HG03442 (cell line): Measurements from ENCODE around the gene C20orf96.
"Not testable (repeated sequence)": the region's sequence is repeated elsewhere in the genome, so short reads cannot be mapped to it uniquely, and the experiment has no call there.

Source experiments
- ATAC-seq: cut with Tn5 transposase; IDR thresholded peaks from one replicate; pipeline ENCODE4 v1.9.1; 2021; ENCODE audit warnings: mild to moderate bottlenecking, moderate library complexity; ENCODE audit not compliant: unreplicated experiment

C20orf96 gene, protein sequence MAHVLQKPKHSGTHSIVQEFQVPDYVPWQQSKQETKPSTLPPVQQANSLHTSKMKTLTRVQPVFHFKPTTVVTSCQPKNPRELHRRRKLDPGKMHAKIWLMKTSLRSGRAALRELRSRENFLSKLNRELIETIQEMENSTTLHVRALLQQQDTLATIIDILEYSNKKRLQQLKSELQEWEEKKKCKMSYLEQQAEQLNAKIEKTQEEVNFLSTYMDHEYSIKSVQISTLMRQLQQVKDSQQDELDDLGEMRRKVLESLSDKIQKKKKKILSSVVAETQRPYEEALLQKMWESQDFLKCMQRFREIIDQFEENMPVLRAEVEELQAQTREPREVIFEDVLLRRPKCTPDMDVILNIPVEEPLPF

DNA sequence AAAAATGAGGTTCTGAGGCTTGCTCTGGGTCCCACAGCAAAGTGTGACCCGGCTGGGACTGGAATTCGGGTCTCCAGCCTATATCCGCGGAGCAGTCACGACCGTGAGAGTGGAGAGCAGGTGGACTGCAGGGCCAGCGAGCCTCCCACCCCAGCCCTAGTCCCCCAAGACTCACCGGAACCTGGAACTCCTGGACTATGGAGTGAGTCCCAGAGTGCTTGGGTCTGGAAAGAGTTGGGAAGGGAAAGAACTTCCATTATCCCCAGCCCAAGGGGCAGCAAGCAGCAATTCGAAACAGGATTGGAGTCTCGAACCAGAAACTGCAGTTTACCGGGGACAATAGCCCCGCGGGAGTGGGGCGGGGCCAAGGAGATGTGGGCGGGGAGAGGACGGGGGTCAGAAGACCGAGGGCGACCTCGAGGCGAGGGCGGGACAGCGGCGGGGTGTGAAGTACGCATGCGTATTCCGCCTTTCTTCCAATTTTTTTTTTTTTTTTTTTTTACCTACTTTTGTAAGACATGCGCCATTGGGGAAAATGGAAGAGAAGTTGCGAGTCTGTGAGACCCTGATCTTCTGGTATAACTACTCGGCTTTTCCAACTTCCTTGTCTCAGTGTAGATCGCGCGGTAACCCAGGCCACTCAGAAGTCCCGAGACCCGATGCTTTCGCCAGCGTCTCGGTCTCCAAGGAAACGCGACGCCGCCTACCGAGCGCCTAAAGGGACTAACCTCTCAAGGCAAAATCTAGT, at the start of gene C20orf96:
Gene C20orf96, minus strand, starts transcription at position 667 of the 748 bp plus-strand sequence. Its CDS starts 140 bp downstream, at position 527.
- peak; percentile 87 for ATAC-seq

DNA sequence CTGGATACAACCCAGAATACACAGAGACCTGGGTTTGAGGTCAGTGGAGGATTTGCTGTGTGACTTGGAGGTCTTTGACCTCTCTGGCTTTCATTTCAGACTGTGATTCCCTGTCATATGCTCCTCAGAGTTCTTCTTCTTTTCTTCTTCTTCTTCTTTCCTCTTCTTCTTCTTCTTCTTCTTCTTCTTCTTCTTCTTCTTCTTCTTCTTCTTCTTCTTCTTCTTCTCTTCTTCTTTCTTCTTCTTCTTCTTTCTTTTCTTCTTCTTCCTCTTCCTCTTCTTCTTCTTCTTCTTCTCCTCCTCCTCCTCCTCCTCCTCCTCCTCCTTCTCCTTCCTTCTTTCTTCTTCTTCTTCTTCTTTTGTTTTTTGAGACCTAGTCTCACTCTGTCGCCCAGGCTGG, 45.5 kb upstream of the C20orf96 start:
- not testable (repeated sequence) for ATAC-seq

DNA sequence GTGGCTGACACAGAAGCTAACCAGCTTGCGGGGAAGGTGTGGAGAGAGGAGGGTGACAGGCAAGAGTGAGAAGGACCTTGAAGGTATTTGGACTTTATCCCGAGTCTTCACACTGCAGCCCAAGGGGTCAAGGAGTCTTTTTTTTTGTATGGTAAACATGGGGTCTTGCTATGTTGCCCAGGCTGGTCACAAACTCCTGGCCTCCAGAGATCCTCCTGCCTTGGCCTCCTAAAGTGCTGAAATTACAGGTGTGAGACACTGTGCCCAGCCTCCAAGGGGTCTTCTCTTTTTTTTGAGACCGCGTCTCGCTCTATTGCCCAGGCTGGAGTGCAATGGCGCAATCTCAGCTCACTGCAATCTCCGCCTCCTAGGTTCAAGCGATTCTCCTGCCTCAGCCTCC, 44.0 kb upstream of the C20orf96 start:
- ATAC-seq = no peak

DNA sequence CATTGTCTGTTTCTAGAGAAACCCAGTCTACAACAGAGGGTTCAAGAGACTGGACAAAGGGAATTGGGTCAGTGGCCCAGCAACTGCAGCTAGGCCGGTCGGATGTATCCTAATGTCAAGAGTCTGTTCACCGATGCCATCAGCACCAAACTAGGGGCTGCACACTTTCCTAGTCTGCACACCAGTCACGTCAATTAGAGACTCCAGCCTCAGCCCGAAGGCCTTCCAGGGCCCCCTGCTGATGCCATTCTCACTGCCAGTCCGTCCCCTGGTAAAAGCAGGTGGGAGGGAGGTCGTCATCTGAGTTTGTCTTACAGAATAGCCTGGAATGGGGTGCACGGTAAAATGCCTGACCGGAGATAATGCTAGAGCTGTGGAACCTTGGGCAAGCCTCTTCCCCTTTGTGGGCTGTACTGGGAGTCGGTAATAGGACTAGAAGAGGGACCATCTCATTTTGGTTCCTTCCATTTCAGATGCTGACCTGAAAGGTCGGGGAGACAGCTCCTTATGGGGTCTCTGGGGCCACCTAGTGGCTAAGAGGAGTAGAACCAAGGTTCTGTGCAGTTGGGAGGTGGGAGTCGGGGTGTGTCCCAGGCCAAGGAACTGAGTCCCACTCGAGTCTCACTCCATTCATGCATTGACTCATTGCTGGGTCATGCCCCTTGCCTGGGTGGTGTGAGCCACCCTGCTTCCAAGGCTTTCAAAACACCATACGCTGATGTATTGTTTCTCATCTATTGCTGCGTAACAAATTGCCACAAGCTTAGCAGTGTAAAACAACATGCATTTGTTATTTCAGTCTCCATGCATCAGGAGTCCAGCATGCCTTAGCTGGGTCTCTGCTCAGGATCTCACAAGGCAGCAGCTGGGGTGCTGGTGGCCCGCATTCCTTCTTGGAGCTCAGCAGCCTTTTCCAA, 39.9 kb upstream of the C20orf96 start:
- no peak for ATAC-seq

DNA sequence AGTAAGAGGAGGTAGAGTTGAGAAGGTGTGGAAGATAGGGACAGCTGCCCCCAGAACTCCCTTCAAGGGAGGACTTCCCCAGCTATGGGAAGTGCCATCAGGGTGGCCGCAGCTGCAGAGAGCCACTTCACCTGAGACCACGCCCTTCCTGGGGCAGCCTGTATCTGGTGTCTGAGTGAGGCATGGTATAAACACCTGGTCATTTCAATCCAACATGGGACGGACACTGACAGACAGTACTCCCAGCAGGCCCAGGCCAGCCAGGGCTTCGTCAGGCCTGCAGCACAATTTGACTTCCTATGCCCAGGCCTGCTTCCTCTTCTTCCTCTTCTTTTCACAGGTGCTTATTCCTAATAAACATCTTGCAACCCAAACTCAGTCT, 39.3 kb upstream of the C20orf96 start:
- ATAC-seq = no peak

DNA sequence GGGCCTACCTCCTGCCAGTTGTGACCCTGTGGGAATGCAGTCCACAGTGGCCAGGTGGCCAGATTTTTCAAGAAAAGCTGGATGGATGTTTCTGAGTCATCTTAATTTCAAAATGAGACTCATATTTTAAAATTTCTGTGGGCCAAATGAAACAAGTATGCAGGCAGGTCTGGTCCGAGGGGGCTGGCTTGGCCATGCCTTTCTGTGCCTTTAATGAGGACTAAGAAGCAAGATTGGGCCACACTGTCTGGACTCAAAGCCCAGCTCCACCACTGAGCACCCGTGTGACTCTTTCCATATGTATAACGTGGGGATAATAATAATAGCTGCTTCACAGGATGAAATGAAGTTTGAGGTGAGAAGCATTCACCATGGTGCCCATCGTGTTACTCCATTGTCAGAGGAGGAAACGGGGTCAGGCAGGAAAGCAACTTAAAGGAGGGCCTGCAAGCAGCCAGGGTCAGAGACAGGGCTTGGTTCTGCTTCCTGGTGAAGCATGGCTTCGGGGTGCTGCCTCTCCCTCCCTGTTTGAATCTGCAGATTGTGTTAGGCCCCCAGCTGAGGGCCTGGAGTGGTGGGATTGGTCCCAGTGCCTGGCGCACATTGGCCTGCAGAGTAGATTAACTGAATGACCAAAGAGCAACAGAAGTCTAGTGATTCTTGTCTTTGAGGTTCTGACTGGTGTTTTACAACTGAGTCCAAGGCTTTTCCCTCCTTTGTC, 38.6 kb upstream of the C20orf96 start:
- no peak for ATAC-seq

DNA sequence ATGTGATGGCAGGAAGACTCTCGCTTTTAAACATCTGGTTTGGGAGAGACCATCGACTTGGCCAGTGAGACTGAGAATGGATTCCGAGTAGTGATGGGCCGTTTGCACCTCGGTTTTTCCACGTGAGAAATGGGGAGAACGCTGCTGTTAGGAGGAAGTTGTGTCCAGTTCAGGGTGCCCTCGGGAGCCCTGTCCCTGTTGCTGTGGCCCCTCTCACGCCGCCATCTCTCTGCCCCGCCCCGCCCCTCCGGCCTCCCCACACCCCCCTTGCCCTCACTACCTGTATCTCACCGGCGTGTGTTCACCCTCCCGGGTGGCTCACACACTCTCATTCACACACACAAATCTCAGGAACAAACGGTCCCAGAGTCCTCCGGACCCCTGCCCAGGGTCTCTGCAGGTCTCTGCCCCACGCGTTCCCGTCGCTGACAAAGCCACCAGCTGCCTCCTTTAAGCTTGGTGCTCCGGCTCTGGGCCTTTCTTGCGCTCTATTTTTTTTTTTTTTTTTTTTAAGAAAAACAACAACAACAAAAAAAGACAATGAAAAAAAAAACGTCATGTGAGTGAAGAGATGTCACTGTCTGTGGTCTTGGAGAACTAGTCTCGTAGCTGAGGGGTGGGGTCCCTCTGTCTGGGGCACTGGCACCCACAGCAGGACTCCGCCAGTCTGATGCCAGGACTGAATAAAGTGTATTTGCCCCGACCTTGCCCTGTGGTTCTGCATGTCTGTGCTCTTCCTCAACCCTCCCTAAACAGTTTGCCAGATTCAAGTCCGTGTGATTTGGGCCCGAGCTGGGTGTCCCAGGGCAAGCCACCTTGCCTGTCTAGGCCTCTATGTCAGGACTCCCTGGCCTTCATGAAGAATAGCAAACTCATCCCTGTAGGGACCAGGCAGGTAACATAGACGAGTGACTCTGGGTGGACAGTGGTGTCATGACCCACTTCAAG, 37.8 kb upstream of the C20orf96 start:
- ATAC-seq = no peak

DNA sequence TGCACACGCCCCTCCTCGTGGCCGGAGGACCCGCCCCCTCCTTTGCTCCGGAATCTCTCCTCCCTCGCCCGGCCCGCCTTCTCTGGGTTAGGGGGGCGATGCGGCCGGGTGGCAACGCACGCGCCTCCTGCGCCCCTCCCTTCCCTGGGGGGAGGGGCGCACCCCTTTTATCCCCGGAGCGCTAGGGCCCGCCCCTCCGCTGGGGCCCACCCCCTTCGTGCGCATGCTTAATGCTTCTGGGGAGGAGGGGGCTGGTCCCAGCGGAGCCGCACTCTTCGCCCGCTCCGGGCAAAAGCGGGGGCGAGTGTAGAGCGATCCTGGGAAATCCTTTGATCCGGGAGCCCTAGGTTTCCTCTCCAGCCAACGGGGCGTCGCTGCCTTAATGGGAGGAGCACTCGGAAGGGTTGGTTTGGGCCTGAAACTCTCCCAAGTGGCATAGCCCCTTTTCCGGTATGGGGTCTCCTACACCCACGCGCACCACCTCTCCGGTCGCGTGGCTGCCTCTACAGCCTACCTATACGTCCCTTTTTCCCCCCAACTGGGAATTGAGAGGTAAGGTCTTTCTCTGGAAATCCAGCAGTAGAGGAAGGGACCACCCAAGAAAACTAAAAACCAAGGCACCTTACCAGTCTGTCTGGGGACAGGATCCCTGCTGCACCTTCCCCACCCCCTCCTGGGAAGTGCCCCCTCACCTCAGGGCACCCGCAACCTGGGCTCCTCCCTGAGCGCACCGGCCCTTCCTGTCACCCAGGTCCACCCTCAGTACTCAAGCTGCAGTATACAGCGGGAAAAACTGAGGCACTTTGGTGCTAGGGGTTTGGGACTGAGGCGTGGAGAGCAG, 36.9 kb upstream of the C20orf96 start:
- ATAC-seq = no peak

DNA sequence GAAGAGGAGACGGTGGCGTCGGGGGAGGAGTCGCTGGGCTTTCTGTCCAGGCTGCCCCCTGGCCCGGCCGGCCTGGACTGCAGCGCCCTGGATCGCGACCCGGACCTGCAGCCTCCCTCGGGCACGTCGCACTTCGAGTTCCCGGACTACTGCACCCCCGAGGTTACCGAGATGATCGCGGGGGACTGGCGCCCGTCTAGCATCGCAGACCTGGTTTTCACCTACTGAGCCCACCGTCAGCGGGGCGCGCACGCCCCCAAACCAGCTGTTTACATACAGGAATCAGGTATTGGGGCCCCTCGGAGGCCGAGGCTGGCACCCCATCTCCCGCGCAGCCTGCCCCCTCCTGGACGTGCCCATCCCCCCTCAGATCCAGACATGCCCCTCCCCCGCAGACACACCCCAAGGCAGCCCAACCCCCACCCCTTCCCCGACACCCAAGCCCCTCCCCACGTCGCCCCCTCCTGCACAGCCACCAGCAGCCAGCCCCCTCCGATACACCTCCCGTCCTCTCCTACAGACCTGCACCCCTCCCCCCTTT, 36.2 kb upstream of the C20orf96 start:
- no peak for ATAC-seq

DNA sequence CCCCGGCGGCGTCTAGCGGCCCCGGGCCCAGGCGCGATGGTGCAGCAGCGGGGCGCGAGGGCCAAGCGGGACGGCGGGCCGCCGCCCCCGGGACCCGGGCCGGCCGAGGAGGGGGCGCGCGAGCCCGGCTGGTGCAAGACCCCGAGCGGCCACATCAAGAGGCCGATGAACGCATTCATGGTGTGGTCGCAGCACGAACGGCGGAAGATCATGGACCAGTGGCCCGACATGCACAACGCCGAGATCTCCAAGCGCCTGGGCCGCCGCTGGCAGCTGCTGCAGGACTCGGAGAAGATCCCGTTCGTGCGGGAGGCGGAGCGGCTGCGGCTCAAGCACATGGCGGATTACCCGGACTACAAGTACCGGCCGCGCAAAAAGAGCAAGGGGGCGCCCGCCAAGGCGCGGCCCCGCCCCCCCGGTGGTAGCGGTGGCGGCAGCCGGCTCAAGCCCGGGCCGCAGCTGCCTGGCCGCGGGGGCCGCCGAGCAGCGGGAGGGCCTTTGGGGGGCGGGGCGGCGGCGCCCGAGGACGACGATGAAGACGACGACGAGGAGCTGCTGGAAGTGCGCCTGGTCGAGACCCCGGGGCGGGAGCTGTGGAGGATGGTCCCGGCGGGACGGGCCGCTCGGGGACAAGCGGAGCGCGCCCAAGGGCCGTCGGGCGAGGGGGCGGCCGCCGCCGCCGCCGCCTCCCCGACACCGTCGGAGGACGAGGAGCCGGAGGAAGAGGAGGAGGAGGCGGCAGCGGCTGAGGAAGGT, 35.5 kb upstream of the C20orf96 start:
- ATAC-seq = no peak

DNA sequence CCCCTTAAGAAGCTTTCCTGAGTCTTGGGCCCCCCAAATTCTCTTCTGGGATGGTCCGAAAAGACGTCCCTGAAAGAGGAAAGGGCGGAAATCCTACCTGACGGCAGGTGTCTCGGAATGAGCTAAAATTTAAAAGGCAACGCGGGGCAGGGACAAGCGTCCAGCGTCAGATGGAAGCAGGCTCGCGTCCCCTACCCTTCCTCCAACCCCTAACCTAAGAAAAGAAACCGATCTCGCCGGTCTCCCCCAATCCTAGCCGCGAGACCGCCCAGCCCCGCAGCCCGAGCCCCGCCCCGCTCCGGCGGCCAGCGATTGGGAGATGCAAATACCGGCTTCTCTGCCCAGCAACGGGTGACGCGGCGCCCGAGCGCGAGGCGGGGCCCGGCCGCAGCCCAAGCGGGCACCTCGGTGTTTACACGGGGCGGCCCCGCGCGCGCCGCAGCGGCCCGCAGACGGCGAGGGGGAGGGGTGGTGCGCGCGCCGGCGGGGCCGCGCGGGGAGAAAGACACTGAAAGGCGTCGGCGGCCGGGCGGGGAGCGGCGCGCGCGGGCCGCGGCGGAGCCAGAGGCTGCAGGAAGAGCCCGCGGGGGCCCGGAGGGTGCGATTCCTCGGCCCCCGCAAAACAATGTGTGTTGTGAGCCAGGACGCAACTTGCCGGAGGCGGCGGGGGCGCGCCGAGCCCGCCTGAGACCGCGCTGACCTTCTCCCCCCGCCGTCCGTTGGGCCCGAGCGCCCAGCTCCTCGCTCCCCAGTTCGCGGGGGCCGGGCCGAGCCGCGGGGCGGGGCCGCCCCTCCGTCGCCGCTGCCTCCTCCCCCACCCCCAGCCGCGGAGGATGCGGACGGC, 34.7 kb upstream of the C20orf96 start, which contains the start of gene SOX12:
Gene SOX12, plus strand, starts transcription at position 508 of the 844 bp plus-strand sequence. CDS start 373 bp downstream, outside the sequence.
- ATAC-seq = peak; percentile 64

DNA sequence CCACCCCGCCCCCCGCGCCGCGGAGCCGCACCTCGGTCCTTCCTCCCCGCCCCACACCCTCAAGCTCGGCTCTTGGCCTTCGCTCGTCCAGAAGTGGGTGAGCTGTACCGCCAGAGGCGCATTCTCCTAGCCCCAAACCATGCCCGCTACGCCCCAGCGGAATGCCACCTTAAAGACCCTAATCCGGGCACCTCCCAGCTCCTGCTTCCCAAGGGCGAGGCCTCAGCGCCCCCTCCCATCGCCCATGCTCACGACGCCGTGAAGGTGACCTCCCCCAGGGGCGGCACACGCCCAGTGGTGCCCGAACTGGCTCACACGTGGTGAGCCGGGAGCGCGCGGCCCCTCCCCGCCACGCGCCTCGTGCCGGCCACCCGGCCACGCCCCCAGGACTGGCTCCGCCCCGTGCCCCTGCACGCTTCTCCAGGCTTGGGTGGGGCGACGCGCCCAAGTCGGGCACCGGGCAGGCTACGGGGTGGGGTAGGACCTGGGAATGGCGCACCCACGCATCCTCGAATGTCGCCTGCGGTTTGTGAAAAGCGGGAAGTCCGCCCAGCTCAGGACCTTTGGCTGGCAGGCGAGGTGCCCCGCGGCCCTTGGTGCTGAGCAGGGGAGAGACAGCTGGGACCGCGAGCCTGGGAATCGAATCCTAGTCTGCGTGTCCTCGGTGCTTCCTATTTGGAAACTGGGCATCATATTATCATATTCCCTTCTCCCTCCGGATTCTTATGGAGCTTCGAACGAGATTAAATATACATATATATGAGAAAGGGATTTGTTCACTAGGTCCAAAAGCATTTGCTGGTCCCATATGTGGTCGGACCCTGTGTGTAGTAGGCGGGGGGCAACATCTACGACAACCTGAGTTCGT, 33.9 kb upstream of the C20orf96 start:
- peak; percentile 48 for ATAC-seq

DNA sequence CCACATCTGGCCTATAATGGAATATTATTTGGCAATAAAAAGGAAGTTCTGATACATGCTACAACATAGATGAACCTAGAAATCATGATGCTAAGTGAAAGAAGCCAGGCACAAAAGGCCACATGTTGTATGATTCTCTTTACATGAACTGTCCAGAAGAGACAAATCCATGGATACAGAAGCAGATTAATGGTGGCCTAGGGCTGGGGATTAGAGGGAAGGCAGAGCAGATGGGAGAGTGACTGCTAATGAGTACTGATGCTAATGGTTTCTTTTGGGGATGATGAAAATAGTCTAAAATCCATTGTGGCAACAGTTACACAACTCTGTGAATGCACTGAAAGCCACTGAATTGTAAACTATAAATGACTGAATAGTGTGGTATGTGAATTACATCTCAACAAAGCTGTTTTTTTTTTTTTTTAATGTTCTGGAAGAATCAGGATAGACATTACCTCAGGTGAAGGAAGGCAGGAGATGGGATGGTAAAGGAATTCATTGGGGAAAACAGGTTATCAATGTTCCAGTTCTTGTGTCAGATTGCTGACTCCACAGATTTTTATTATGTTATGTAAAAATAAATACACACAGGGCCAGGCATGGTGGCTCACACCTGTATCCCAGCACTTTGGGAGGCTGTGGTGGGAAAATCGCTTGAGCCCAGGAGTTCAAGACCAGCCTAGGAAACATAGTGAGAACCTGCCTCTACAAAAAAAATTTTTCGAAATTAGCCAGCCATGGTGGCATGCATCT, 25.9 kb upstream of the C20orf96 start:
- ATAC-seq = no peak

DNA sequence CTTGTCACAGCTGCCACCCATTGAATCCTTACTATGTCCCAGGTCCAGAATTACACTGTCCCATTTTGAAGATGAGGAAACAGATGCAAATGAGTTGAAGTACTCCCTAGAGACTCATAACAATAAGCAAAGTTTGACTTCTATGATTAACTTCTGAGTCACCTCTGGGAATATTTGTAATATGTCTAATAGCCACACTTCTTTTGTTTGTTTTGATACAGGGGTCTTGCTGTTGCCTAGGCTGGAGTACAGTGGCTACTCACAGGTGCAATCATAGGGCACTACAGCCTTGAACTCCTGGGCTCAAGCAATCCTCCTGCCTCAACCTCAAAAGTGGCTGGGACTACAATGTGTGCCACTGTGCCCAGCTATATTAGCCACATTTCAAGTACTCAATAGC, 23.4 kb upstream of the C20orf96 start:
- ATAC-seq = no peak

DNA sequence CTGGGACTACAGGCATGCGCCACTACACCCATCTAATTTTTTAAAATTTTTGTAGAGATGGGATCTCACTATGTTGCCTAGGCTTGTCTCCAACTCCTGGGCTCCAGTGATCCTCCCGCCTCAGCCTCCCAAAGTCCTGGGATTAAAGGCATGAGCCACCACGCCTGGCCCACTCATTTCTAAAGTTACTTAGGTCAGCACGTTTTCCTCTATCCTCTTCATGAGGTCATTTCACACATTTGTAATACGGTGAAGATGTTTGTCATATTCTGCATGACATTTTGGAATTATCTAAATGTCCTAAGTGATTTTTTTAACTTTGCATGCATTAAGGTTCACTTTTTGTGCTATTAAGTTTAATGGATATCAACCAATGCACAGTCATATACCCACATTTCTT, 22.9 kb upstream of the C20orf96 start:
- no peak for ATAC-seq
